ENCODE results near the gene PABPC3.

DNA sequence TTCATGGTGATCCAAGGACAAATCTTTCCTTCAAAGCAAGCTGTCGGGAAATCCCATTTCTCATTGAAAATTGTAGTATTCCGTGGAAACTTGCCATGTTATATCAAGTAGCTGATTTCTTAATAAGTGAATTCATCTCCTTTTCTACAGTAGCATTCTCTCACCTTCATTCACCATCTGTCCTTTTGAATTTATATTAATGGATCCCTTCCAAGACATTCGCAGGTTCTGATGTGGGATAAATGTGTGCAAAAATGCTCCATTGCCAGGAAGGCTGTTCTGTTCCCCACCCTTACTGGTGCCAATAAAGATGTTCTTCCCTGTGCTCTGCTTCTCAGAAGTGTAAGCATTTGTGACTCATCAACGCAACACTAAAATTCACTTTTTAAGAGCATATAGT is 40.0 kb downstream of the PABPC3 start:
- TF ChIP-seq, protein P1, sequence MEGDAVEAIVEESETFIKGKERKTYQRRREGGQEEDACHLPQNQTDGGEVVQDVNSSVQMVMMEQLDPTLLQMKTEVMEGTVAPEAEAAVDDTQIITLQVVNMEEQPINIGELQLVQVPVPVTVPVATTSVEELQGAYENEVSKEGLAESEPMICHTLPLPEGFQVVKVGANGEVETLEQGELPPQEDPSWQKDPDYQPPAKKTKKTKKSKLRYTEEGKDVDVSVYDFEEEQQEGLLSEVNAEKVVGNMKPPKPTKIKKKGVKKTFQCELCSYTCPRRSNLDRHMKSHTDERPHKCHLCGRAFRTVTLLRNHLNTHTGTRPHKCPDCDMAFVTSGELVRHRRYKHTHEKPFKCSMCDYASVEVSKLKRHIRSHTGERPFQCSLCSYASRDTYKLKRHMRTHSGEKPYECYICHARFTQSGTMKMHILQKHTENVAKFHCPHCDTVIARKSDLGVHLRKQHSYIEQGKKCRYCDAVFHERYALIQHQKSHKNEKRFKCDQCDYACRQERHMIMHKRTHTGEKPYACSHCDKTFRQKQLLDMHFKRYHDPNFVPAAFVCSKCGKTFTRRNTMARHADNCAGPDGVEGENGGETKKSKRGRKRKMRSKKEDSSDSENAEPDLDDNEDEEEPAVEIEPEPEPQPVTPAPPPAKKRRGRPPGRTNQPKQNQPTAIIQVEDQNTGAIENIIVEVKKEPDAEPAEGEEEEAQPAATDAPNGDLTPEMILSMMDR (IDR thresholded peaks at IDR 0.05; ENCODE audit: borderline replicate concordance, extremely low read depth, low read length, poor library complexity, severe bottlenecking), result no peak
- TF ChIP-seq EZH2 (IDR thresholded peaks at IDR 0.05; ENCODE audit: borderline replicate concordance, low read depth, low read length, severe bottlenecking), result no peak
